ENCODE results near the gene CNTN1.

CNTN1 gene

GRCh38 chr12:41055875-41056577, 363.8 kb downstream of the CNTN1 start:
- no peak for TF ChIP-seq CTCF (IDR thresholded peaks at IDR 0.05; ENCODE audit: borderline replicate concordance, extremely low read depth, low read length, poor library complexity, severe bottlenecking)
- no peak overlapping the region for H2AFZ ChIP-seq (ENCODE audit: low read depth, low read length)
- no peak overlapping the region for H3K4me2 ChIP-seq (ENCODE audit: insufficient read depth, low read length)
- H3K79me2 ChIP-seq (ENCODE audit: insufficient read depth, low read length), result no peaks in the 10 kb centered on the region
- H4K20me1 ChIP-seq (ENCODE audit: insufficient read depth, low read length), result no peaks in the 10 kb centered on the region
- H3K36me3 ChIP-seq (ENCODE audit: insufficient read depth, low read length), result no peaks in the 10 kb centered on the region
- DNase-seq, result no peak
- H3K27me3 ChIP-seq (ENCODE audit: insufficient read depth, low read length, poor library complexity), result no peaks in the 10 kb centered on the region
- no peak for ATAC-seq (ENCODE audit: insufficient read depth, low read depth)
- H3K9ac ChIP-seq (ENCODE audit: low read depth, low read length), result no peak overlapping the region
- no peaks in the 10 kb centered on the region for H3K4me1 ChIP-seq (ENCODE audit: insufficient read depth, low read length)
- H3K27ac ChIP-seq (ENCODE audit: low read length), result no peak overlapping the region
- H3K4me3 ChIP-seq (ENCODE audit: low read depth in 1 of 2, low read length in 2 of 2), result no peak overlapping the region
- H3K9me3 ChIP-seq (ENCODE audit: insufficient read depth, low read length, severe bottlenecking), result no peaks in the 10 kb centered on the region

- Histone ChIP-seq H3K36me3 (ENCODE audit: insufficient read depth, low read length) (no peaks in the 10 kb centered on the region), H3K9ac (ENCODE audit: low read depth, low read length) (no peak overlapping the region), H3K4me2 (ENCODE audit: insufficient read depth, low read length) (no peak overlapping the region), H3K4me1 (ENCODE audit: insufficient read depth, low read length) (no peaks in the 10 kb centered on the region), H3K27ac (ENCODE audit: low read length) (no peak overlapping the region), H2AFZ (ENCODE audit: low read depth, low read length) (no peak overlapping the region), H3K27me3 (ENCODE audit: insufficient read depth, low read length, poor library complexity) (no peaks in the 10 kb centered on the region), H3K4me3 (ENCODE audit: low read depth in 1 of 2, low read length in 2 of 2) (no peak overlapping the region), H3K9me3 (ENCODE audit: insufficient read depth, low read length, severe bottlenecking) (no peaks in the 10 kb centered on the region), H4K20me1 (ENCODE audit: insufficient read depth, low read length) (no peaks in the 10 kb centered on the region), H3K79me2 (ENCODE audit: insufficient read depth, low read length) (no peaks in the 10 kb centered on the region)
- ATAC-seq (ENCODE audit: insufficient read depth, low read depth) (no peak), DNase-seq (no peak)
- no peak for TF ChIP-seq CTCF (IDR thresholded peaks at IDR 0.05; ENCODE audit: borderline replicate concordance, extremely low read depth, low read length, poor library complexity, severe bottlenecking)
- TF ChIP-seq EZH2 (IDR thresholded peaks at IDR 0.05; ENCODE audit: borderline replicate concordance, low read depth, low read length, severe bottlenecking), result no peak
These were observed 366.0 kb downstream of the CNTN1 start for GRCh38 chr12:41058266-41058665.

GRCh38 chr12:41061192-41061591, 369.0 kb downstream of the CNTN1 start:
- H3K9me3 ChIP-seq (ENCODE audit: insufficient read depth, low read length, severe bottlenecking), result no peaks in the 10 kb centered on the region

More at GRCh38 chr12:41061192-41061591, 369.0 kb downstream of the CNTN1 start:
- no peak overlapping the region for H3K9ac ChIP-seq (ENCODE audit: low read depth, low read length)
- no peak for TF ChIP-seq EZH2 (IDR thresholded peaks at IDR 0.05; ENCODE audit: borderline replicate concordance, low read depth, low read length, severe bottlenecking)
- TF ChIP-seq CTCF (IDR thresholded peaks at IDR 0.05; ENCODE audit: borderline replicate concordance, extremely low read depth, low read length, poor library complexity, severe bottlenecking), result no peak
- no peak overlapping the region for H3K4me2 ChIP-seq (ENCODE audit: insufficient read depth, low read length)
- no peak overlapping the region for H3K4me3 ChIP-seq (ENCODE audit: low read depth in 1 of 2, low read length in 2 of 2)
- no peaks in the 10 kb centered on the region for H4K20me1 ChIP-seq (ENCODE audit: insufficient read depth, low read length)
- H2AFZ ChIP-seq (ENCODE audit: low read depth, low read length), result no peak overlapping the region
- H3K4me1 ChIP-seq (ENCODE audit: insufficient read depth, low read length), result no peaks in the 10 kb centered on the region
- no peaks in the 10 kb centered on the region for H3K36me3 ChIP-seq (ENCODE audit: insufficient read depth, low read length)
- no peaks in the 10 kb centered on the region for H3K27me3 ChIP-seq (ENCODE audit: insufficient read depth, low read length, poor library complexity)
- no peak for DNase-seq
- ATAC-seq (ENCODE audit: insufficient read depth, low read depth), result no peak
- H3K79me2 ChIP-seq (ENCODE audit: insufficient read depth, low read length), result no peaks in the 10 kb centered on the region
- H3K27ac ChIP-seq (ENCODE audit: low read length), result no peak overlapping the region

Measured in DND-41 (cell line).